NCI-H1417 treated with DMSO at 0.1 percent for 48 hours (cell line): ENCODE measurements around the gene MYOC.
"Not testable (repeated sequence)": the region's sequence is repeated elsewhere in the genome, so short reads cannot be mapped to it uniquely, and the experiment has no call there.

Source experiments
- DNase-seq: peaks from one replicate; lab custom pipeline; 2025; lab: John Stamatoyannopoulos, UW

The MYOC gene

GRCh38 chr1:171603042-171603441 lies 49.4 kb downstream of the MYOC start:
- not testable (repeated sequence) for DNase-seq

GRCh38 chr1:171600862-171601261 lies 51.6 kb downstream of the MYOC start:
- no peak for DNase-seq

- DNase-seq = not testable (repeated sequence)
These were observed 52.2 kb downstream of the MYOC start for GRCh38 chr1:171600310-171600709.

GRCh38 chr1:171597203-171597602 lies 55.3 kb downstream of the MYOC start:
- no peak for DNase-seq

- DNase-seq = no peak
These were observed 55.8 kb downstream of the MYOC start for GRCh38 chr1:171596705-171597104.

GRCh38 chr1:171596119-171596518 lies 56.4 kb downstream of the MYOC start:
- no peak for DNase-seq

- no peak for DNase-seq
These were observed 57.2 kb downstream of the MYOC start for GRCh38 chr1:171595324-171595723.

- no peak for DNase-seq
These were observed 62.5 kb downstream of the MYOC start for GRCh38 chr1:171590022-171590421.

GRCh38 chr1:171588230-171588629 lies 64.3 kb downstream of the MYOC start:
- DNase-seq = no peak

- DNase-seq = no peak
These were observed 66.8 kb downstream of the MYOC start for GRCh38 chr1:171585715-171586114.
